ENCODE results near the gene DIPK2B.

DIPK2B gene, protein sequence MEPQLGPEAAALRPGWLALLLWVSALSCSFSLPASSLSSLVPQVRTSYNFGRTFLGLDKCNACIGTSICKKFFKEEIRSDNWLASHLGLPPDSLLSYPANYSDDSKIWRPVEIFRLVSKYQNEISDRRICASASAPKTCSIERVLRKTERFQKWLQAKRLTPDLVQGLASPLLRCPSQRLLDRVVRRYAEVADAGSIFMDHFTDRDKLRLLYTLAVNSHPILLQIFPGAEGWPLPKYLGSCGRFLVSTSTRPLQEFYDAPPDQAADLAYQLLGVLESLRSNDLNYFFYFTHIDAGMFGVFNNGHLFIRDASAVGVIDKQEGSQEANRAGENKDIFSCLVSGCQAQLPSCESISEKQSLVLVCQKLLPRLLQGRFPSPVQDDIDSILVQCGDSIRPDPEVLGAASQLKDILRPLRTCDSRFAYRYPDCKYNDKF

DNA sequence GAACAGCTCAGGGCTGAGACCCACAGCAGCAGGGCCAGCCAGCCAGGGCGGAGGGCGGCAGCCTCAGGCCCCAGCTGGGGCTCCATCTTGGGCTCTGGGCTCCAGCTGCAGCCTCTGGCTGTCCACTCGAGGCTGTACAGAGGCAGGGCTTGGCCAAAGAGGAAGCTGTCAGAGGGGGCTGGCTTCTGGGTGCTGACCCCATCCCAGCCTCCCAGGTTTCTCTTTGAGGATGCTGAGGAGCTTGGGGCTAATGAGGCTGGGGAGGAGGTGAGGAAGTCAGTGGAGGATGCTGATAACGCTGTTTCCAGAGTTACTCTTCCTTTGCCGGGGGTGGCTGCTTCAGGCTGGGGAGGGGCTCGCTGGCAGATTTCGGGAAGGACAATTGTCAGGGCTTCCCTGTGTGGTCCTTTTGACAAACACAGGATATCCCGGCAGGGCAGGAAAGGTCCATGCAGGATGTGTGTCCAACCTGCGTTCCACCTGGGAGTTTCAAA lies at the start of gene DIPK2B:
Gene DIPK2B (minus strand): TSS at position 136 of the 494 bp plus-strand sequence. CDS start 50 bp downstream, at position 86.
- no peak for DNase-seq

DNA sequence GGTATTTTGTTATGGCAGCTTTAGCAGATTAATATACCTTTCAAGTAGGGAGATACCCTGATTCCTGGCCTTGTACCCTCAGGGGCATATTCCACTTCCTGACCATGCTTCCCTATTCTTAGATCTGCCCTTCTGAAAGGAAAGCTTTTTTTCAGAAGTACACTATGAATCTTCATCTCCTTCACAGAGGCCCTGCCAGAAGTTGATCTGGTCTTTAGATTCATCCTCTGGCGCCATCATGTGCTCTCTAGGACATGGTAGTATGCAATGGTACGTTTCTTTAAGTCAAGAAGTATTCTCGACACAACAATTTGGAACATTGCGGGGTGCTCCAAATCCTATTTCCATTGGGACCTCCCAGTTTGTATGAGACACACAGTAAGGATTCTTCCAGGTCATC lies 39.6 kb upstream of the DIPK2B start:
- DNase-seq, result no peak

DNA sequence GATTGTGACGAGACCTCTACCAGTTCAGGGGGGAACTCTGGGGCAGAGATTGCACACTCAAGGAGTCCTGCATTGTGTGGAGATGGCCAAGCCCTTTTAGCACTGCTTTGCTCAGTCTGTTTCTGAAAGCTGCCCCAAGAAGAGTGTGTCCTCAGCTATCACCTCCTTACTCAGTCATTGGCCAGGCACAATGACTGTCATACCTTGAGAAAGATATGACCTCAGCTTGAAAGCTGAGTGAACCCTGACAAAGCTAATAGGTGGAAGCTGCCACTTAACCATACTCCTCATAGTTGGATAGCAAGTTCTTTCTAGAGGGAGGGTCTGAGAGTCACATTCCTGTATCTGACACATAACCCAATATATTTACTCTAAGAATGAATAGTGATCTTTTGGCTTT lies 37.8 kb upstream of the DIPK2B start:
- no peak for DNase-seq

DNA sequence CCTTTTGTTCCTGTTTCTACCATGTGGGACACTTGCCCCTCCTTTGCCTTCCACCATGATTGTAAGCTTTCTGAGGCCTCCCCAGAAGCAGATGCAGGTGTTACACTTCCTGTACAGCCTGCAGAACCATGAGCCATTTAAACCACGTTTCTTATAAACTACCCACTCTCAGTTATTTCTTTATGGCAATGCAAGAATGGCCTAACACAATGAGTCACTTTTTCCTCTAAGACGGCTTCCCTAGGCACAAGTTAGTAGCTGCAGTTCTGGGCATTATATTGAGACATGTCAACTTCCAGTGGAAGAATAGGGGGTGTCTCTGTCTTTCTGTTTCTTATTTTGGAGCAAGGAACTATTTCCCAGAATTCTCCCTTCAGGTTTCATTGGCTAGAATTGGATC lies 32.9 kb upstream of the DIPK2B start:
- DNase-seq, result no peak

DNA sequence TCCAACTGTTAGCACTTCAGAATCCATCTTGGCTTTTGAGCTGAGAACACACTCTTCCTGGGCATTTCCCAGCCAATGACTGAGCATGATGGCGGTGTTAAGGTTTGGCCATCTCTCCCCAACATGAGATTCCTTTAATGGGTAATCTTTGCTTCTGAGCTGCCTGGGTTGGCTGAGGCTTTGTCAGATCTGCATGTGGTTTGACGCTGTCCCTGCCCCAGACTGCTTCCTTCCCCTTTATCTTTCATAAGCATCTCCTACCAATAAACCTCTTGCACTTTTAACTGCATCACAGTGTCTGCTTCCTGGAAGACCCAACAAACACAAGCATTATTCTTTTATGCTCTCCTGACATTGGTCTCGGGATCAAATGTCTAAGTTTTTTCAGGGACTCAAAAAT lies 31.5 kb upstream of the DIPK2B start:
- no peak for DNase-seq

DNA sequence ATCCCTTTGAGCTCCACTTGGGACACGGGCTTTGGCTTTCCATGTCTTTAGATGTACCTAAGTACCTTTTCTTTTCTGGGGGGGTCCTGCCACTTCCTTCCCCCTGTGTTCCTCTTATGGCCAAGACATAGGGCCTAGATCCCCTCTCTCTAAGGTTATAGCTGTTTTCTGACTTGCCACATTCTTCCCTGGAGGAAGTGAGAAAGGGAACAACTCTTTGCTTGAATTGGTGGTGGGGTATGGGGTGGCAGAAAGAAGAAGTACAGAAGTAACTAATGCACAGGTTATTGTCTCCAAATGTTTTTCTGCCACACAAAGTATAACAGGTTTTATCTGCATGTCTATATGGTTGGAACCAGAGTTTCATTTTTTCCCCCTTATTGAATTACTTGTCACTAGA lies 29.7 kb upstream of the DIPK2B start:
- DNase-seq, result no peak

DNA sequence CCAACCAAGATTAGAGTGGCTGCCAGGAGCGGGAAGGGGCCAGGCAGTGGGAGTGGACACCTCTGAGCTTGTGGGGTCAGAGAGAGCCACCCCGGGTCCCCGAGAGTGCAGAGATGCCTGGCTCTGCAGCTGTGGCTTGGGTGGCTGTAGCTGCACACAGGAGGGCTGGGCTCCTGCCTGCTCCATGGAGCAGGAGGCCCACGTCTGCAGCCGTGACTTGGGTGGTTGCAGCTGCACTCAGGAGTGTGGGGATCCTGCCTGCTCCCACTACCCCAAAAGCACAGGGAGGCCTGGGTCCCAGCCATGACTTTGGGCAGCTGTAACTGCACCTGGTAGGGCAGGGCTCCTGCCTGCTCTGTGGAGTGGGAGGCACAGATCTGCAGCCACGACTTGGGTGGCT lies 28.7 kb upstream of the DIPK2B start:
- no peak for DNase-seq

DNA sequence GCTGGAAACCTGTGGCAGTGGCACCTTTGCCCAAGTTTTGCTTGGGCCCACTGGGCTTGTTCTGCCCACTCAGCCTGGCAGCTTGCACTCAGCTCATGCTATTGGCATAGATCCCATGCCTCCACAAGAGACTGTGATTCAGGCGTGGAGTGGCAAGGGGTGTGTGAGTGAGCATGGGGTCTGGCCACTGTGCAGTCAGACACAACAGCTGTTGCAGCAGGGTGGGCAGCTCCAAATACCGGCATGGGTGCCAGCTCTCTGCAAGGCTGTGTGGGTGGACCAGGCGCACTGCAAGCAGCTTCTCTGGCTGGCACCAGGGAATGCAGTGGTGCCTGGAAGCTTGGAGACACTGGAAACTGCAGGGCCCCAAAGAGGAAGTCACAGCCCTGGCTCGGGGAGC lies 27.4 kb upstream of the DIPK2B start:
- no peak for DNase-seq

DNA sequence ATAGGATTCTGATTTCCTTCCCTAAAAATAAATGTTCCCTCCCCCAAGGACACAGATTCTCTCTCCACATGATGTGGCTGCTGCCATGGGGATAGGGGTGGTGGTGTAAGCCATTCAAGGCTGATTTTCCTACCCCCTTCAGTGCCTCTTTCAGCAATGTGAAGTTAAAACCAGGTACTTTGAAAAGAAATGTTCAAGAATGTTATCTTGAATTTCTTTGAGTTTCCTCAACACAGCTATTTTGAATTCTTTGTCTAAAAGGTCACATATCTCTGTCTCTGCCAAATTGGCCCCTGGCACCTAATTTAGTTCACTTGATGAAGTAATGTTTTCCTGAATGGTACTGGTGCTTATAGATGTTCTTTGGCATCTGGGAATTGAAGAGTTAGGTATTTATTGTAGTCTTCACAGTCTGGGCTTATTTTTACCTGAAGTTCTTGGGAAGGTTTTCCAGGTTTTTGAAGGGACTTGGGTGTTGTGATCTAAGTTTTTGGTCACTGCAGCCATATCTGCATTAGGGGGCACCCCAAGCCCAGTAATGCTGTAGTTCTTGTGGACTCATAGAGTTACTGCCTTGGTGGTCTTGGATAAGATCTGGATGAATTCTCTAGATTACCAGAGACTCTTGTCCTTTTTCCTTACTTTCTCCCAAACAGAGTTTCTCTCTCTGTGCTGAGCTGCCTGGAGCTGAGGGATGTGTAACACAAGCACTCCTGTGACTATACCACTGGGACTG lies 7.6 kb upstream of the DIPK2B start:
- no peak for DNase-seq

DNA sequence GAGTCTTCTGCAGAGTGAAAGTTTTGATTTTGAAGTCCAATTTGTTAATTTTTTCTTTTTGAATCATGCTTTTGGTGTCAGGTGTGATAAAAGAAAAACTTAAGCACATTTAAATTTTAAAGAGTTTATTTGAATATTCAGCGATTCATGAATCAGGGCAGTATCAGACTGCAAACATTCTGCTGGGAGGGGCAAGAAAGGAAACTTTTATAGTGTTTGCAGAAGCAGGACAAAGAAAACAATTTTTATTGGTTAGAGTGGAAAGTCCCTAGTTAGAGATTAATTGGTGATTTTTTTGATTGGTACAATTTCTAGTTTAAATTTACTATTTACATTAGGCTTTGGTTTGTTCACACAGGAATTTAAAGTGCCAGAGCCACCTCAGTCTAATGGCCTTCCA lies 1.5 kb upstream of the DIPK2B start:
- DNase-seq, result no peak

DNA sequence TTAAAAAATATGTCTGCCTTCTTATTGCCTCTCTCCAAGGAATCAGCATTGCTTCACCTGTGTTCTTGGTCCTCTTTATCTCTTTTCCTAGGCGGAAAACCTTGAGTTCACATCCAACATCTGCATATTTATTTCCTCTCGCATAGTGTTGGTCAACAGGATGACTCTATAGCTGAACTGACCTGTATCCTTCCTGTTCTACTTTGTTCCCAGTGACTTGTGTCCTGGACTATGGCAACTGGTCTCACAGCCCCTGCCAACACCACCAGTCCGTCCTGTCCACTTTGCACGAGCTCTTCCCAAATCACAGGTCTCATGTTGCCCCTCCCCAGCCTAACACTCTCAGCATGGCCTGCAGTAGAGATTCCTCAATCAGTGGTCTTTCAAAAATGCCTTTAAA lies 2.0 kb downstream of the DIPK2B start:
- DNase-seq, result no peak

DNA sequence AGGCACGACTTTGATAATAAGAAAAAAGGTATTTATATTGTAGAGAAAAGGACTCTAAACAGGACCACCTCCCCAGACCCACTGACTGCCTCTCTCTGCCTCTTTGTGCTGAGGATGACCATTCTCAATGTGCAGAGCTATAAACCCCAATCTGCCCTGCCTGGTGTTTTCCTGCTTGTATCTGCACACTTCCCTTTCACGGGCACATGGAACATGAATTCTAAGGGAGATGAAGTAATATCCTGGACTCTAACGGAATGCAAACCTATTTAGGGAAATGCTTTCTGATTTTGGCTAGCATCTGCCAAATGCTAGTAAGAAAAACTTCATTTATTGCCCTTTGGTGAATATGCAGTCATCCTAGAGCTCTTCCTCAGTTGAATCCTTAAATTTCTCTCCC lies 2.4 kb downstream of the DIPK2B start:
- no peak for DNase-seq

DNA sequence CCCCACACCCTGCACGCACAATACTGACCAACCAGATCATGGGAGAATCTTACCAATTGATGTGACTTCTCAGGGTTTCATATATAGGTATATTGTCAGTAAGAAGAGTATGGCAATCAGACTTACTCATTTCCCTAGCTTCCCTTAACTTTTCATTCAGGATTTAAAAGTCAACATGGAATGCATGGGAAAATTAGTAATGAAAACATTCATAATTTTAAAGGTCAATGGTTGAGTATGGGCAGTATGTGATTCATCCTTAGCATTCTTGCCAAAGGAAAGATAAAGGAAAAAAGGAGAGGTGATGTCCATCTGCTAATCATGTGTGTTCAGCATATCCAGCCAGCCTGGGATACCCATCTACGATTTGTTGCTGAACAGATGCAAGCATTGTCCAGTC lies 4.0 kb downstream of the DIPK2B start:
- no peak for DNase-seq

DNA sequence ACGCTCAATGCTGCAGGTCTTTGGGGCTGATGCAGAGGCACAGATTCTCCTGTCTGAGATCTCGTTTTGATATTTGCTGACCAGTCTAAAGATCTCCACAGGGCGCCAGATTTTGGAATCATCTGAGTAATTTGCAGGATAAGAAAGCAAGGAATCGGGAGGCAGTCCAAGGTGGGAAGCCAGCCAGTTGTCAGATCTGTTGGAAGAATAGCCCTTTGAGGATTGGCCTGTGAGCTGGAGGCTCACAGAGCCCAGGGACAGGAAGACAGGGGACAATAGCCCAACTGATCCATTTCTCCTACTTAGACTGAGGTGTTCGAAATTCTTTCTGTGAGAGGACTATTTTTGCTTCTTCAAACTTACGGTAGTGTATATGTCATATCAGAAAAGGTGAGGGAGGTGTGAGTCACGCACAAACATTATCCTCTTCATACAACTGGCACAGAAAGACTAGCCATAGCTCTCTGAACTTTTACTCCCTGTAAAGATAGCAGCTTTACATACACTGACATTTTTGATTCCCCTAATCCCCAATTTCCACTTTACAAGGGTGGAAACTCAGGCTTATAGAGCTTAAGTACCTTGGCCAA lies 8.8 kb downstream of the DIPK2B start:
- no peak for DNase-seq

DNA sequence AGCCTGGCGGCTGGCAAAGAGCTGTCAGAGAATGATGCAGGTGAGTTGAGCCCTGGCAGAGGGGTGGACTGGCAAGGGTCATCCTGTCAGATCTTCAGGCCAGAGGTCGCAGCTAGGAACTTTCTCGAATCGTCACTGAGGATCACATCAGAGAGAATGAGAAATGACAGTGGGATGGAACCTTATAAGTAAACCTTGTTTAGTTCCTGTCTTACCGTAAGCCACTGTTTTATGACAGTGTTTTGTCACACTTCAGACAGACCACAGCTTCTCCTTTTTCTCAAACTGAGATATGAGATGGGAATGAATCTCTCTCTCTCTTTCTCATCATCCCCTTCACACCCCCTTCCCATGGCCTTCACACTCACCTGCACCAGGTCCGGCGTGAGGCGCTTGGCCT lies 9.3 kb downstream of the DIPK2B start:
- no peak for DNase-seq

DNA sequence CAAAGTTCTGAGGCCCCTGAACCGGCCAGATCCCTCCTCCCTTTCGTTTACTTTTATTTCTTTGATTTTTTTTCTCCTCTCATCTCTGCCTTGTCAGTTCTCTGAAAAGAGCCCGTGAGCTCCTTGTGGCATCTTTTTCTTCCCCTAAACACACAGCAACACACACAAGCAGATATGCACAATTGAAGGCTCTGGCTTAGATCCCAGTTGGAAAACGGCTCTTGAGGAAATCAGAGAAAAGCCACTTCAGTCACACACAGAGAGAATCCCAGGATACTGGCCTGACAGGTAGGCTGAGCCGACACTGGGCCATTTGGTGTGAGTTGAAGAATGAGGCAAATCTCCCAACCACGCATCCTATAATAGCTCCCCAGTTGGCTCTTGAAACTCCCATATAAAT lies 12.9 kb downstream of the DIPK2B start:
- DNase-seq, result no peak

DNA sequence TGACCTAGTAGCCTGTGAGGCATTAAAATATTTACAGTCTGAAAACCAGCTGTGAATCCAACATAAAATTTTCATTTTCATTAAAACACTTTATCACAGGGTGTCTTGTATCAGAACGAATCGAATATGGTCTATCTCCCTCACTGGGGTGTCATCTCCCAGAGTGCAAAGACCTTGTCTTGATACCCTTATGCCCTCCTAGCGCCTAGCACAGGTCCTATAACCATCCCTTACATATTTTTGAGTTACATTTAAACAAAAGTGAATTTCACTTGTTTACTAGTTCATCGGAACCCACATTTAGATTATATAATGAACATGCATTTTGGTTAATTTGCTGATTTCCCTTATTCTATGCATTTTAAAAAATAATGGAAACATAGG lies 14.0 kb downstream of the DIPK2B start:
- no peak for DNase-seq

DNA sequence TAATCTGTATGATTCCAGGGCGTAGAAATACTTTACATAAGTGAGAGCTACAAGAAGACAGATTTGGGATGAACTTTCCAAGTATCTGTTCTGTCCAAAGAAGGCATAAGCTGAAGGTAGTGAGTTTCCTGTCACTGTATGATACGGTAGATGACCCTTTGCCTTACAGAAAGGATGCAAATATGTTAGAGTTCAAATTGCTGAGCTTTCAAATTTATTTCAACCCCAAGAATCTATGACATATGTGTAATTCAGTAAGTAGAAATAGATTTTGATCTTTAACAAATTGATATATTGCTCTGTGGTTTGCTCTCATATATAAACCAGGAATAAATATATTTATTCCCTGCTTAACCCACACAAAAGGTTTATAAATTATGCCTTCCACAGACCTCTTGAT lies 16.5 kb downstream of the DIPK2B start:
- no peak for DNase-seq

DNA sequence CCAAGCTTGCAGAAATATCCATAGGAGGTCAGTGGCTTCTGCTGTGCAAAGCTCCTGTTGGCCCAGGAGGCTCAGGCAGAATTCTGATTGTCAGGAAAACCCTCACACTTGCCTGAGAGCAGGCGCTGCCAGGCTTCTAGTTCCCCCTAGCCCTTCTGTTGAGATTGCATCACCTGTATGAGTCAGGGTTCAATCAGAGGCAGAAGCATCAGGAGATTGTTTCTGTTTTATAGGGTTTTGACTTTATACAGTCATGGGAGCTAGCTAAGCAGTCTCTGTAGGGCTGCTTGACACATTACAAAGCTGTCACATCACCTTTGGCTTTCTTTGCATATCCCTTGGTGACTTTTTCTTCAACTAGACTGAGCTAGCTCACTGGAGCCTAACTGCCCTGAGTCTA lies 27.8 kb downstream of the DIPK2B start:
- DNase-seq, result no peak

DNA sequence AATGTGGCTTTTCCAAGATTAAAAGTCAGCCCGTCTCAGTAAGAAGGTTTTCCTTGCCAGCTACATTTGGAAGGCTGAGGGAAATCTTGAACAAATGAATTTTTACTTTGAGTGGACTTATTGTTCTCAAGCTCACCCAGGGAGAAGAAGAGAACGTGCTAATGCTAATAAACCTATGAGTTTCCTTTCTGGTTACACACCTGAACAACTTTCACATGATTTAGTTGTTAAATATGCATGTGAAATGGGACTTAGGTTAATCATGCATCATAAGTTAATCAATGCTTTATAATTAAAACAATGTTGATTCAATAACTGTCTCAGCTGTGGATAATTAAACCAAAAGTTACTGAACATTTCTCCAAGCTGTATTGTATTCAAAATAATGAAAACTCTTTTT lies 33.9 kb downstream of the DIPK2B start:
- no peak for DNase-seq

DNA sequence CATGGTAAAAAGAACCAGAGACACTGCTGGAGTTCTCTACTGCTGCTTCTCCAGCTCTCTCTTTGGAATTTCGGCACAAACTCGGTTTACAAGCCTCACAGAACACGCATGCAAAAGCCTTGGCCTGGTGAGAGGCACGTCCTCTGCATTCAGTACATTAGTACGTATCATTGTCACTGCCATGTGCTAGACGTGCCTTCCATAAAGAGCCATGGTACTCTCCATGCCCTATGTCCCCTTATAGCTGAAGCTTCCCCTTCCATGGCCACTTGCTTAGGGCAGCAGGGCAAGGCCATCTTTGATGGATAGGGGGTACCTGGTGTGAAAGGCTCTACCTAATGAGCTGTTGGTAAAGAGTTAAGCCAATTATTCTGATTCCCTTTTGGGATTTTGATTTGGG lies 35.0 kb downstream of the DIPK2B start:
- no peak for DNase-seq

DNA sequence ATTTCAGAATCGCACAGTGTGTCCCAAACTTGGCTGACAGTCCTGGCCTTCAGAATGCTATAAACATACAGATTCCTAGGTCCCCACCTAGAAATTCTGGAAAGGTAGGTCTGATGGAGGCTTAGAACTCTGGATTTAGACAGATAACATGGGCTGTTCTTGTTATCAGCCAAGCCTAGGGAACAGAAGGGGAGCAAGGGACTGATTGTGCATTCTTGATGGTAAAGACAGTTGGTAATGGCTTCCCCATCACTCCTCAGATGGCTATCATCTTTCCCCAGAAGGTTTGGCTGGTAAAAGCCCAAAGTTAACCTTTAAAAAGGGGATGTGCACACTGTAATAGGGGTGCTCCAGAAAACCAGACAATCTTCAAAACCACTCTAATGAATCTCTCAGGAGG lies 35.7 kb downstream of the DIPK2B start:
- DNase-seq, result no peak

DNA sequence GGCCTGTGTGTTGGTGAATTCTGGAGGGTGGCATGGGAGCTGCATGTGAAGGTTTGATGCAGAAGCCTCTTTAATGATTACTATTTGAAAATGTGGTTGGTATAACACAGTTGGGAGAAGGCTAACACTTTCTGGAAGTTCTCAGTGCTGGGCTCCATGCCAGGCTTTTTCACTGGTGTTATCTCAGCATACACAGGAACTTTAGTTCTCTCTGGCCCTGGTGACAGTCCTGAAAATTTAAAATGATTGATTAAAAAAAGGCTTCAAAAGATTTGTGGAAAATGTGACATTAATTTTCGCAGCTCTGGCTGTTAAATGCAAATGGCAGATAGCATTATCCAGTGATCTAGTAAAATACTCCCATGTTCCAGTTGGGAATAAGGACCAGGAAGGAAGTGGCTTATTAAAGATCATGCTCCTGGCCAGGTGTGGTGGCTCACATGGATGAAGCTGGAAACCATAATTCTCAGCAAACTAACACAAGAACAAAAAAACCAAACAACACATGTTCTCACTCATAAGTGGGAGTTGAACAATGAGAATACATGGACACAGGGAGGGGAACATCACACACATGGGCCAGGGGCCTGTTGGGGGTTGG lies 36.6 kb downstream of the DIPK2B start:
- DNase-seq, result no peak

DNA sequence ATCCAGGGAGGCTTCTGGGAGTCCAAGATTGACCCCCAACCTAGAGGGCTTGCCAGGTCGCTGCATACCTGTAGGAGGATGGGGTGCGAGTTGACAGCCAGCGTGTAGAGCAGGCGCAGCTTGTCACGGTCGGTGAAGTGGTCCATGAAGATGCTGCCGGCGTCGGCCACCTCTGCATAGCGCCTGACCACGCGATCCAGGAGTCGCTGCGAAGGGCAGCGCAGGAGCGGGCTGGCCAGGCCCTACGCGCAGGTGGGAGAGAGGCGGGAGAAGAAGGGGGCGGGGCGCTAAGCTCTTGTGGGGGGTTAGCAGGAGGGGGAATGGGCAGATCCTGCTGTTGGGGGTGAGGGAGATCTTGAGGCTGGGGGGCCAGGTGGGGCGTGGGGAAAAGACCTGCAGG lies 43.0 kb downstream of the DIPK2B start:
- no peak for DNase-seq

All from NCI-H1436 treated with DMSO at 0.1 percent for 48 hours (cell line).